ENCODE results near the gene PRPH. TPM values are rescaled to one million over a fixed set of nuclear protein-coding genes. Genes with fewer than 3 reads are reported as not detected.
"Not testable (repeated sequence)": the region's sequence is repeated elsewhere in the genome, so short reads cannot be mapped to it uniquely, and the experiment has no call there.

Gene PRPH
- total RNA-seq, 1 donor from 2014 or later = 7.3 TPM

- Mint-ChIP-seq H3K36me3 (peaks cover 17% of the 10 kb centered on the region), H3K9me3 (no peaks in the 10 kb centered on the region), H3K27ac (peak overlapping the region; percentile 12), H3K27me3 (peaks cover 3% of the 10 kb centered on the region), H3K4me1 (ENCODE audit: unreplicated experiment) (peaks cover 8% of the 10 kb centered on the region), H3K4me3 (no peak overlapping the region)
- no peak for DNase-seq (ENCODE audit: extremely low spot score, unreplicated experiment)
- no peak for TF ChIP-seq CTCF (conservative IDR thresholded peaks at IDR 0.05)
Observed at GRCh38 chr12:49274396-49275069, 20.4 kb upstream of the PRPH start.

GRCh38 chr12:49276304-49277290, 18.4 kb upstream of the PRPH start:
- Mint-ChIP-seq H3K36me3 (peaks cover 7% of the 10 kb centered on the region), H3K27me3 (peaks cover 3% of the 10 kb centered on the region), H3K27ac (no peak overlapping the region), H3K9me3 (no peaks in the 10 kb centered on the region), H3K4me3 (no peak overlapping the region), H3K4me1 (ENCODE audit: unreplicated experiment) (peaks cover 13% of the 10 kb centered on the region)
- no peak for TF ChIP-seq CTCF (conservative IDR thresholded peaks at IDR 0.05)
- no peak for DNase-seq (ENCODE audit: extremely low spot score, unreplicated experiment)

- DNase-seq (ENCODE audit: extremely low spot score, unreplicated experiment) = no peak
- peaks cover 13% of the 10 kb centered on the region for H3K4me1 Mint-ChIP-seq (ENCODE audit: unreplicated experiment)
- H3K4me3 Mint-ChIP-seq = no peak overlapping the region
- no peaks in the 10 kb centered on the region for H3K9me3 Mint-ChIP-seq
- peaks cover 7% of the 10 kb centered on the region for H3K36me3 Mint-ChIP-seq
- TF ChIP-seq CTCF (conservative IDR thresholded peaks at IDR 0.05) = no peak
- no peak overlapping the region for H3K27ac Mint-ChIP-seq
- peaks cover 3% of the 10 kb centered on the region for H3K27me3 Mint-ChIP-seq
Observed at GRCh38 chr12:49277466-49277865, 17.5 kb upstream of the PRPH start.

- TF ChIP-seq CTCF (conservative IDR thresholded peaks at IDR 0.05) = no peak
- peak overlapping the region; percentile 48 for H3K27ac Mint-ChIP-seq
- no peaks in the 10 kb centered on the region for H3K9me3 Mint-ChIP-seq
- H3K4me3 Mint-ChIP-seq = no peak overlapping the region
- no peaks in the 10 kb centered on the region for H3K36me3 Mint-ChIP-seq
- H3K27me3 Mint-ChIP-seq = peaks cover 3% of the 10 kb centered on the region
- DNase-seq (ENCODE audit: extremely low spot score, unreplicated experiment) = no peak
- H3K4me1 Mint-ChIP-seq (ENCODE audit: unreplicated experiment) = peaks cover 13% of the 10 kb centered on the region
Observed at GRCh38 chr12:49279706-49280159, 15.2 kb upstream of the PRPH start.

GRCh38 chr12:49280545-49280944, 14.4 kb upstream of the PRPH start:
- H3K4me1 Mint-ChIP-seq (ENCODE audit: unreplicated experiment) = peaks cover 13% of the 10 kb centered on the region
- not testable (repeated sequence) for H3K36me3 Mint-ChIP-seq; H3K4me3 Mint-ChIP-seq; H3K27me3 Mint-ChIP-seq; H3K27ac Mint-ChIP-seq; DNase-seq (ENCODE audit: extremely low spot score, unreplicated experiment); H3K9me3 Mint-ChIP-seq

GRCh38 chr12:49282302-49282701, 12.6 kb upstream of the PRPH start:
- no peak for DNase-seq (ENCODE audit: extremely low spot score, unreplicated experiment)
- H3K4me3 Mint-ChIP-seq = no peak overlapping the region
- H3K27me3 Mint-ChIP-seq = peaks cover 11% of the 10 kb centered on the region
- H3K4me1 Mint-ChIP-seq (ENCODE audit: unreplicated experiment) = peaks cover 8% of the 10 kb centered on the region
- H3K36me3 Mint-ChIP-seq = no peaks in the 10 kb centered on the region
- H3K27ac Mint-ChIP-seq = no peak overlapping the region
- no peak for TF ChIP-seq CTCF (conservative IDR thresholded peaks at IDR 0.05)
- H3K9me3 Mint-ChIP-seq = no peaks in the 10 kb centered on the region

GRCh38 chr12:49282740-49283375, 12.1 kb upstream of the PRPH start:
- peaks cover 16% of the 10 kb centered on the region for H3K27me3 Mint-ChIP-seq
- DNase-seq (ENCODE audit: extremely low spot score, unreplicated experiment); H3K4me3 Mint-ChIP-seq; H3K27ac Mint-ChIP-seq; H3K9me3 Mint-ChIP-seq; H3K36me3 Mint-ChIP-seq; H3K4me1 Mint-ChIP-seq (ENCODE audit: unreplicated experiment): not testable (repeated sequence)
